H1 (cell line): ENCODE data around the gene GET3. TPM values are rescaled to one million over a fixed set of nuclear protein-coding genes. Genes with fewer than 3 reads are reported as not detected.

ENCODE experiments used
- CEBPB ChIP-seq: IDR thresholded peaks from 2 replicates; pipeline ENCODE4 v1.6.1; 2012; ENCODE audit warnings: low read depth, low read length
- CHD7 ChIP-seq: fragments of 300-600 bp; sonication (generic); IDR thresholded peaks from 2 replicates; pipeline ENCODE4 v1.7.1; 2012; ENCODE audit warnings: low read length, moderate library complexity, mild to moderate bottlenecking, inconsistent platforms; ENCODE audit not compliant: insufficient replicate concordance
- GABPA ChIP-seq: IDR thresholded peaks from 2 replicates; pipeline ENCODE4 v1.6.1; 2011; ENCODE audit warnings: mild to moderate bottlenecking, low read length, moderate library complexity, borderline replicate concordance; ENCODE audit not compliant: insufficient read depth
- MAX ChIP-seq: IDR thresholded peaks from 2 replicates; pipeline ENCODE4 v1.6.1; 2012; ENCODE audit warnings: inconsistent platforms
- NRF1 ChIP-seq: IDR thresholded peaks from 2 replicates; pipeline ENCODE4 v1.6.1; 2011; ENCODE audit warnings: mild to moderate bottlenecking, low read depth, low read length, improper control_type of control experiment
- RFX5 ChIP-seq: IDR thresholded peaks from 2 replicates; pipeline ENCODE4 v1.6.1; 2011; ENCODE audit warnings: low read depth, low read length, improper control_type of control experiment, borderline replicate concordance
- SIN3A ChIP-seq, 2 experiments: IDR thresholded peaks in 1 of 2; conservative IDR thresholded peaks in 1 of 2; 2 replicates each; pipeline ENCODE4 v1.6.1; 2011 to 2012; ENCODE audit warnings: low read length in 2 of 2, improper control_type of control experiment in 1 of 2, low read depth in 1 of 2, mild to moderate bottlenecking in 1 of 2
- TAF7 ChIP-seq: optimal IDR thresholded peaks from 2 replicates; pipeline ENCODE3; 2011; ENCODE audit warnings: low read depth, mild to moderate bottlenecking, inconsistent platforms, low read length, moderate library complexity, borderline replicate concordance
- polyA plus RNA-seq, 7 experiments: library from polyadenylated mRNA; depleted of rRNA in 3 of 7; stranded (reverse) in 5 of 7; unstranded in 2 of 7; fragments of >200 nt in 5 of 7; fragments of 200-250 nt in 2 of 7; gene quantifications; 1 replicate in 5 of 7; 2 replicates in 1 of 7; 4 replicates in 1 of 7; pipeline versions ENCODE4 v1.2.1 to v1.2.3, GENCODE V29; 2011 to 2013; ENCODE audit warnings: missing spikeins in 2 of 7, mixed read lengths in 2 of 7
- total RNA-seq: library from RNA; stranded (reverse); fragmentation: NEBNext Ultra II Directional; extraction: Animal tissue kit (Norgen Biotek cat#: 25700); gene quantifications from 2 replicates; pipeline ENCODE4 v1.2.1, GENCODE V29; 2021
- TF ChIP-seq, protein P1 (sequence below): IDR thresholded peaks from 2 replicates; pipeline ENCODE4 v1.6.1; 2011; ENCODE audit warnings: low read depth, mild to moderate bottlenecking, low read length; ENCODE audit not compliant: insufficient read depth

Gene GET3
- total and polyA plus RNA-seq, 2 of the 8 experiments (the other 6 are each of a cell fraction or from before 2014, with no cell fraction given), result 105 to 297 TPM

- TF ChIP-seq CHD7 (no peak), TAF7 (no peak), SIN3A (conservative IDR thresholded peaks at IDR 0.05 in 1 of 2, IDR thresholded peaks at IDR 0.05 in 1 of 2; ENCODE audit: low read depth in 1 of 2, low read length in 2 of 2) (no peak), NRF1 (no peak), GABPA (no peak), MAX (no peak), RFX5 (no peak), CEBPB (no peak)
- TF ChIP-seq, protein P1, sequence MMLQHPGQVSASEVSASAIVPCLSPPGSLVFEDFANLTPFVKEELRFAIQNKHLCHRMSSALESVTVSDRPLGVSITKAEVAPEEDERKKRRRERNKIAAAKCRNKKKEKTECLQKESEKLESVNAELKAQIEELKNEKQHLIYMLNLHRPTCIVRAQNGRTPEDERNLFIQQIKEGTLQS, result no peak
Measured at GRCh38 chr19:12767150-12767549, 29.9 kb downstream of the GET3 start (continued).
